ENCODE measurements around the gene UBE2F. TPM values are rescaled to one million over a fixed set of nuclear protein-coding genes. Genes with fewer than 3 reads are reported as not detected.

Gene UBE2F, protein sequence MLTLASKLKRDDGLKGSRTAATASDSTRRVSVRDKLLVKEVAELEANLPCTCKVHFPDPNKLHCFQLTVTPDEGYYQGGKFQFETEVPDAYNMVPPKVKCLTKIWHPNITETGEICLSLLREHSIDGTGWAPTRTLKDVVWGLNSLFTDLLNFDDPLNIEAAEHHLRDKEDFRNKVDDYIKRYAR
- 10 to 100 TPM; 48.0 to 51.0 (median 48.7) TPM for polyA plus RNA-seq (ENCODE audit: insufficient read length in 4 of 4)

GRCh38 chr2:237966565-237967462, at the start of gene UBE2F:
Gene UBE2F, plus strand, starts transcription at chr2:237967014. Its CDS starts 6,094 bp downstream, at chr2:237973108.
- DNase-seq (ENCODE audit: low read depth in 4 of 4, low spot score in 3 of 4), result peak; percentile 90 to 93 (median 92)

DNA sequence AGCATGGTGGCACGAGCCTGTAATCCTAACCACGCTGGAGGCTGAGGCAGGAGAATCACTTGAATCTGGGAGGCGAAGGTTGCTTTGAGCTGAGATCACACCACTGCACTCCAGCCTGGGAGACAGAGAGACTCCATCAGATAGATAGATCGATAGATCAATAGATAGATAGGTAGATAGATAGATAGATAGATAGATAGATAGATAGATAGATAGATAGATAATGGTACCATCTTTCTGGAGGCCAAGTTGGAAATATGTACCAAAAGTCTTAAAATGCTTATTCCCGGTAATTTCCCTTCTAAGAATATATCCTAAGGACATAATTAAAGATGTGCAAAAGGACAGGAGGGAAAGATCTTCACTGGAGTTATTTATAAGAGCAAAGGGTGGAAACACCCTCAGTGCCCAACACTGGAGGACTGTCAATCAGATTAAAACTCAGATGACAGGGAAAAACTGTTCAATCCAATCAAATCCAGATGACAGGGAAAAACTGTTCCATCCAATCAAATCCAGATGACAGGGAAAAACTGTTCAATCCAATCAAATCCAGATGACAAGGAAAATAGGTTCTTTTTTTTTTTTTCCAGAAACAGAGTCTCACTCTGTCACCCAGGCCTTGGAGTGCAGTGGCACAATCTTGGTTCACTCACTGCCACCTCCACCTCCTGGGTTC, 49.0 kb upstream of the UBE2F start:
- DNase-seq (ENCODE audit: low read depth in 4 of 4, low spot score in 3 of 4), result no peak

DNA sequence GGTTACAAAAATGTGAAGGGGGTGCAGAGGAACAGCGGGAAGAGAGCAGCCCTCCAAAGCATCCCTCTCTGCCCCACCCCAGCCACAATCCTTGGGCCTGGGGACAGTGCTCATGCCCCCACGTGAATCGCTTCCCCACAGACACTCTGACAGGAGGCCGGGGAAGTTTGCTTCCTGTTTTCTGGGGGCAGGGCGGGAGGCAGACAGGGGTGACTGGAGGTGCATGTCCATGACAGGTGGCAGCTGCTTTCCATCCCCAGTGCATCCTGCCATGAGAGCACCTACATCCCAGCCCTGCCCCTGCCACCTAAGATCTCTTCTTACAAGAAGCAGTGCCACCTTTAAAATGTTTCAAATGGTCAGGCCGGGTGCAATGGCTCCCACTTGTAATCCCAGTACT, 47.2 kb upstream of the UBE2F start:
- DNase-seq (ENCODE audit: low read depth in 4 of 4, low spot score in 3 of 4), result no peak

- DNase-seq (ENCODE audit: low read depth in 4 of 4, low spot score in 3 of 4), result no peak
Measured at GRCh38 chr2:237920673-237921072, 46.1 kb upstream of the UBE2F start.

DNA sequence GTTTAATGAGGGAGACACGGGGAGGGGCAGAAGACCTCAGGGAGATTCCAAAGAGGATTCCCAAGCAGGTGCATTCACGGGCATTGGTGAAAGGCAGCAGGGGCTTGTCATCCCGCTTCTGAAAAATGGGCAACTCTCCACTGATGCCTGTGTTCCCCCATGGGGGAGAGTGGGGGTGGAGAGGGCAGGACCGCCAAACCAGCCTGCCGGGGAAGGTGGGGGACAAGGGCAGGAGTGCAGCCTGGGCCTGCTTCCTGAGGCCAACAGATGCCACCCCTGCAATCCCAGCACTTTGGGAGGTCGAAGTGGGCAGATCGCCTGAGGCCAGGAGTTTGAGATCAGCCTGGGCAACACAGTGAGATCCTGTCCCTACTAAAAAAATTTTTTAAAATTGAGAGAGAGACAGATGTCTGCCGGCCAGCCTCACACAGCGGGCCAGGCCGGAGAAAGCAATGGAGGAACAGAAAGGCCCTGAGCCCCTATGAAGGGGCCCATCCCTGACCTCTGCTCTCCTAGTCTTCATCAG, 44.8 kb upstream of the UBE2F start:
- no peak for DNase-seq (ENCODE audit: low read depth in 4 of 4, low spot score in 3 of 4)

GRCh38 chr2:237922641-237923361, 44.0 kb upstream of the UBE2F start:
- no peak for DNase-seq (ENCODE audit: low read depth in 4 of 4, low spot score in 3 of 4)

DNA sequence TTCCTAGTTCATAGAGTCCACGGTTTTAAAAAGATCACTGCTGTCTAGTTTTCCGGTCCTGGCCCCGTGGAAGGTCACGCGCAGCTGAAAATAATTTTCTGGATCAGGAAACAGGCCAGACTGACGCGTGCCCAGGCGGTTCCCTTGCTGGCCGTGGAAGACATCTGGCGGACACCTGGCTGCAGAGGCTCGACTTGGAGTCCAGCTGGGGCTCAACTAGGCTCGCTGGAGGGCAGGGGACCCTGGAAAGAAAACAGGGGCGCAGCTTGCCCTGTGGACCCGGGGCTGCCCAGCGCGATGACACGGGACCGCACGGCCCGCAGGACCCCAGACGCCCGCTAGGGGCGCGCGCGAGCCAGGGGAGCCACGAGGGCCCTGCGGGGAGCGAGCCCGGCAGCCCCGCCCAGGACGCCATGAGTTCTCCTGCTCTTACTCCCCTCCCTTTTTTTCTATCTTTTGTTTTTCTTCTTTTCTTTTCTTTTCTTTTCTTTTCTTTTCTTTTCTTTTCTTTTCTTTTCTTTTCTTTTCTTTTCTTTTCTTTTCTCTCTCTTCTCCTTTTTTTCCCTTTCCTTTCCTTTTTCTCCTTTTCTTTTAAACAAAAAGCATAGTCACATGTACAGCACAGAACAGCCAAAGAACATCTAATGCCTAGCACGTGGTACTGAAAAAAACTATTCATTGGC, 43.2 kb upstream of the UBE2F start:
- DNase-seq (ENCODE audit: low read depth in 4 of 4, low spot score in 3 of 4), result peak in 2 of 4 donors; percentile 36 to 63

DNA sequence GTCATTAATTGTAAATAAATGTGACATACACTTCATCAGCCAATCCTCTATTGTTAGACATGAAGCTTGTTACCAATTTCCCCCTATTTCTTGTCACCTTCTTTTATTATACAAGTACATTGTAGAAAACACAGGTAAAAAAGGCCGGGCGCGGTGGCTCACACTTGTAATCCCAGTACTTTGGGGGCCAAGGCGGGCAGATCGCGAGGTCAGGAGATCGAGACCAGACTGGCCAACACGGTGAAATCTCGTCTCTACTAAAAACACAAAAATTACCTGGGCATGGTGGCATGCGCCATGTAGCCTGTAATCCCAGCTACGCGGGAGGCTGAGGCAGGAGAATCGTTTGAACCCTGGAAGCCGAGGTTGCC, 42.7 kb upstream of the UBE2F start:
- no peak for DNase-seq (ENCODE audit: low read depth in 4 of 4, low spot score in 3 of 4)

DNA sequence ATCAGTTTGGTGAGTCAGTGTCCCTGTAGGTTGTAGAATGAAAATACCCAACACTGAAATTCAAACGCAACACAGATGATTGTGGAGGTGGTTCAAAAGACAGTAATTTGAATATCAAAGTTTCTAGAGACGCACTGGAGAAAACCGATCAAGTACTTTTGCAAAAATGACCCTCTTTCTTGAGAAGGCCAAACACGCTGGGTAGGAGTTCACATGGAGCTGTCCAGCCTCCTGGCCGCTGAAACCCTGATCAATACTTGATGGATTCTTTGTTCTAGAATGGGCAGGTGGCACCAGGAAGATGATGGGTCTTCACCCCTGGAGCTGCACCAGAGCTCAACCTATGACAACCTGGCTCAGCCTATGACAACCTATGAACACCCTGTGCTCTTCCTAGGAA, 39.7 kb upstream of the UBE2F start:
- DNase-seq (ENCODE audit: low read depth in 4 of 4, low spot score in 3 of 4), result no peak

GRCh38 chr2:237927986-237928385, 38.8 kb upstream of the UBE2F start:
- no peak for DNase-seq (ENCODE audit: low read depth in 4 of 4, low spot score in 3 of 4)

GRCh38 chr2:237929979-237930378, 36.8 kb upstream of the UBE2F start:
- no peak for DNase-seq (ENCODE audit: low read depth in 4 of 4, low spot score in 3 of 4)

DNA sequence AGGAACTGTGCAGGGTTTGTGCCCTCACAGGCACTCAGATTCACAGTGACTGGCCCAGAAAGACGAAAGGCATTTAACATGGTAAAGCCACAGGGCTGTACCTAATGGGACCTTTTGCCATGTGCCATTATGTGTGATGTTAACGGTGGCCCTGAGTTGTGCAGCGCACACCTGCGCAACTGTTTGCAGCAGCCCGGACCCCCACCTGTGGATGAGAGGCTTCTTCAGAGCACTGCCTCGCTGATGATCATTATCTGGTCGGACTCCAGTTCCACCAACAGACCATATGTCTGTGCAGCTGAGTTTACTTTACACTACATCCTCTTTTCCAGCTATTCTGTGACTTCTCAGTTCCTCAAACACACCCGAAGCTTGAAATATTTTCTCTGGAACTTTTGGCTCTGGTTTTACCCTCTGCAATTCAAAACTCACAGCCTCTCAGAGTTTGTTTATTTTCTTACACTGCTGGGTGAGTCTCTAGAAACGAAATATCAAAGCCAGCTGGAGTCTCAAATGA, 35.6 kb upstream of the UBE2F start:
- DNase-seq (ENCODE audit: low read depth in 4 of 4, low spot score in 3 of 4), result peak in 1 of 4 donors; percentile 18

DNA sequence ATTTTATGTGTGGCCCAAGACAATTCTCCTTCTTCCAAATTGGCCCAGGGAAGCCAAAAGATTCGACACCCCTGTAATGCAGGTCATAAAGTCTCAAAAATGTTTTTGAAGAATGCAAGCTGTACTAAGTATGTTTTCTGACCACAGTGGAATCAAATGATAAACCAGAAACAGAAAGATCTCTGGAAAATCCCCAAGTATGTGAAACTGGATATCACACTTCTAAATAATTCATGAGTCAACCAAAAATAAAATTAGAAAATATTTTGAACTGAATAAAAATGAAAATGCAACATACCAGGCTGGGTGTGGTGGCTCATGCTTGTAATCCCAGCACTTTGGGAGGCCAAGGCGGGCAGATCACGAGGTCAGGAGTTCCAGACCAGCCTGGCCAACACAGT, 34.1 kb upstream of the UBE2F start:
- no peak for DNase-seq (ENCODE audit: low read depth in 4 of 4, low spot score in 3 of 4)

- no peak for DNase-seq (ENCODE audit: low read depth in 4 of 4, low spot score in 3 of 4)
Measured at GRCh38 chr2:237934186-237934585, 32.6 kb upstream of the UBE2F start.

GRCh38 chr2:237935740-237936452, 30.9 kb upstream of the UBE2F start:
- DNase-seq (ENCODE audit: low read depth in 4 of 4, low spot score in 3 of 4), result no peak

DNA sequence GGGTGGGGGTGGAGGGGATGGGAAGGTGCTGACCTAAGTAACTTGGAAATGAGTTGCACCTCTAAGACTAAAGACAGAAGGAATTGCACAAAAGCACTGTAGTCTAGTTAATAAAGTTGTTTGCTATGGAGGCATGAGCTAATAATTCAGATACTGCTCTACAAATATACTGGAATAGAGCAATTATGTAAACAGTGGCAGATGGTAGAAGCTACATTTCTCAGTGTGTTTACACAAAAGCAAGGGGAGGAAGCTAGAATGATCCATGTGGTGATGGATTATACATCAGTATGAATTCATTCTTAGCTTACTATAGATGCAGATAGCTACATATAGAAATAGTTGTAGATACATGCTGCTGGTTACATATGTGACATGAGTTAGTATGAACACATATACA, 27.6 kb upstream of the UBE2F start:
- no peak for DNase-seq (ENCODE audit: low read depth in 4 of 4, low spot score in 3 of 4)

DNA sequence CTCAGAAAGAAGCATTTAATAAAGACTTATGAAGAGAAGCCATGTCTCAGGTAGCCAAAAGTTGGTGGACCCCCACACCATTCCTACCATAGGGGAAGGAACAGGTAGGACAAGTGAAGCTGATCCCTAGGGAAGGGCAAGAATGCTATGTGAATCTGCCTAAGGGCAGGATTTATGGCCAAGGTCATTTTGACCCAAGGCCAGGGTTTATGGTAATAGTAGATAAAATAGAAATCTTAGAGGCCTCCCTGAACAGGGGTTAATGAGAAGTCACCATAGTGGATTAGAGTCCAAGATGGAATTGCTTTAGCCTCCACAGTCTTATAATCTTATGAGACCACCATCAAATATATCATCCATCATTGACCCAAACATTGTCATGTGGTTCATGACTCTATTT, 26.0 kb upstream of the UBE2F start:
- no peak for DNase-seq (ENCODE audit: low read depth in 4 of 4, low spot score in 3 of 4)

DNA sequence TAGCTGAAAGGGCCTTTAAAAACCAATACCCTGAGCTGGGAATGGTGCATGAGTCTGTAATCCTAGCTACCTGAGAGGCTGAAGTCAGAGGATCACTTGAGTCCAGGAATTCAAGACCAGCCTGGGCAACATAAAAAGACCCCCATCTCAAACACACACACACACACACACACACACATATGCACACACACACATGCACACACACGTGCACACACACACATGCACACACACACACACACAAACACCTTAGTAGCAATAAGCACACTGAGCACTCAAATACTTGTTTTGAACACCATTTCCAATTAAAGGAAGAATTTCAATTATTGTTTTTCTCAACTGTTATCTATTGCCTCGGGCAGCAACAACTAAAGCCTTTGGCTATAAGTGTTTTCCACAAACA, 25.6 kb upstream of the UBE2F start:
- no peak for DNase-seq (ENCODE audit: low read depth in 4 of 4, low spot score in 3 of 4)

DNA sequence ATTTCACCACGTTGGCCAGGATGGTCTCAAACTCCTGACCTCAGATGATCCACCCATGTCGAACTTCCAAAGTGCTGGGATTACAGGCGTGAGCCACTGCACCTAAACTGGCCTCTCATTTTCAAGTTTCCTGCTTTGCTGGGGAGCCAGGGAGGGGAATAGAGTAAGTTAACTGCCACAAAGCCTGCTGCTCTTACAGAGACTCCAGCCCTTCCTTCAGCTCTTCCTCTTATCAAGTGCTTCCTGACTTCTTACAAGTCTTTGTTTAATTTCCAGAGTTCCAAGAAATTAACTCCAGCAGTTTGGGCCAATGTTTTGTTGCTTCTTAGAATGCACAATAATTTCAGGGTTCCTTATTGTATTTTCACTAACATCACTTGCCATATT, 24.3 kb upstream of the UBE2F start:
- no peak for DNase-seq (ENCODE audit: low read depth in 4 of 4, low spot score in 3 of 4)

Measured in right renal pelvis (tissue), 4 donors.